Measurements from ENCODE around the gene SLC14A1.

DNA sequence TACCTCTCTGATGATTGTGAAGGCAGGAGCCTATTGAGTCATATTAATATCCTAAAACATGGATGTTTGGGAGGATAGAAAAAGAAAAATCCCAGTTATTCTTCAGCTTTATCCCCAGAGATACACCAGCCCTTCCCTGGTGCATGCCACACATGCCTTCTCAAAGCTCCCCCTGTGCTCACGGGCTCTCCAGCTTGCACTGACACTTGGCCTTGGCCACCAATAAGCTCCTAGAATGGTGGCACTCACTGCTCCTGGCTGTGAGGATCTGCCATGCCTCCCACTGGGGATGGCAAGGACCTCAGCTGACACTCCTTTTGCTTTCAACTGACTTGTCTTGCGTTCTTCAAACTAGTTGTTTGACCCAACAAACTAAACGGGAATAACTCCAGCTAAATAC, 15.9 kb downstream of the SLC14A1 start:
- TF ChIP-seq POLR2A (IDR thresholded peaks at IDR 0.05; ENCODE audit: low read depth, low read length) (no peak), POLR2AphosphoS5 (IDR thresholded peaks at IDR 0.05; ENCODE audit: low read depth, low read length) (no peak), PAX5 (IDR thresholded peaks at IDR 0.05; ENCODE audit: insufficient read depth, low read length, severe bottlenecking) (no peak), TAF1 (IDR thresholded peaks at IDR 0.05; ENCODE audit: low read depth, low read length) (no peak), POU2F2 (IDR thresholded peaks at IDR 0.05; ENCODE audit: low read depth, low read length) (no peak), SPI1 (IDR thresholded peaks at IDR 0.05; ENCODE audit: low read depth, low read length) (no peak)
